NCI-H187 treated with DMSO at 0.1 percent for 48 hours (cell line): ENCODE results near the gene PRTG.
"Not testable (repeated sequence)": the region's sequence is repeated elsewhere in the genome, so short reads cannot be mapped to it uniquely, and the experiment has no call there.

Experiments
- DNase-seq: peaks from one replicate; lab custom pipeline; 2025; lab: John Stamatoyannopoulos, UW

The PRTG gene

DNA sequence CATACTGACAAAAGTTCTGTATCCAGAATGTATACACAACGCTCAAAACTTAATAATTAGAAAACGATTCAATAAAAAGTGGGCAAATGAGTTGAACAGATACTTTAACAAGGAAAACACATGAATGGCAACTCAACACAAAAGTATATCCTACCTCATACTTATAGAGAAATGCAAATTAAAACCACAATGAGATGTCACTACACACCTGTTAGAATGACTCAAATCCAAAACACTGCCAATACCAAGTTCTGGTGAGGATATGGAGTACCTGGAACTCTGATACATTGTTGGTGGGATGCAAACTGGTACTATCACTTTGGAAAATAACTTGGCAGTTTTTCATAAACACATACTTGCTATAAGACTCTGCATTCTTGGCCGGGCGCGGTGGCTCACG, 42.1 kb downstream of the PRTG start:
- DNase-seq, result no peak

- no peak for DNase-seq
These were observed 44.3 kb downstream of the PRTG start for GRCh38 chr15:55698653-55699052.

- no peak for DNase-seq
These were observed 46.7 kb downstream of the PRTG start for GRCh38 chr15:55696221-55696620.

DNA sequence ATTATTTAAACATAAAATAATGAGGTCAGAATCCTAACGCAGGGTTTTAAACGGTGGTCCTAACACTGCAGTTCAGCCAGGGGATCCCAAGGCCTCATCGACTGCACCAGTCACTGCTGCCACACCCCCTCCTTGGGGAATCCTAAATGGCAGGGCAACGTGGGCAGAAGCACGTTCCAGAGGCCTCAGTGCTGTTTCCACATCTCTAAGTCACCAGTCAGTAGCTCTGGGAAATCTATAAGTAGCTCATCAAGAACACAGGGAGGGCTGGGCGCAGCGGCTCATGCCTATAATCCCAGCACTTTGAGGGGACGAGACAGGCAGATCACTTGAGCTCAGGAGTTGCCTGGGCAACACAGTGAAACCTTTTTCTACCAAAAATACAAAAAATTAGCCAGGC, 47.5 kb downstream of the PRTG start:
- no peak for DNase-seq

- DNase-seq, result peak; percentile 6
These were observed 48.3 kb downstream of the PRTG start for GRCh38 chr15:55694652-55695150.

GRCh38 chr15:55693116-55693515, 49.8 kb downstream of the PRTG start:
- DNase-seq, result not testable (repeated sequence)

DNA sequence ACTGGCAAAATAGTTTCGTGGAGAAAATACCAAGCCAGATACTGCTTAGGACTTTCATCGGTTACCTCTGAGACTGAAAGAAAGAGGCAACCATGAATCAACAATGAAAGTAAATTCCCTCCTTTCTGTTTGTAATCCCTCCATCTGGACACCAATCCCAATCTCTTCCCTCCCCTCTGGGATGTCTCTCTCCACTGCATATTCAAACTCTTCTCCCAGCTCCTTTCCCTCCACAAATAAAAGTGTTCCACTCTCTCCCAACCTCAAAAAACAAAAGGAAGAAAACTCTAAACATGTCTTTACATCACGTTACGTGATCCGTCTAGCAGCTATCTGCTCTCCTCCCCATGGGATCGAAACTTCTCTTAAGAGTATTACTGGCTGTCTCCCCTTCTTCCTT, 55.2 kb downstream of the PRTG start:
- no peak for DNase-seq

DNA sequence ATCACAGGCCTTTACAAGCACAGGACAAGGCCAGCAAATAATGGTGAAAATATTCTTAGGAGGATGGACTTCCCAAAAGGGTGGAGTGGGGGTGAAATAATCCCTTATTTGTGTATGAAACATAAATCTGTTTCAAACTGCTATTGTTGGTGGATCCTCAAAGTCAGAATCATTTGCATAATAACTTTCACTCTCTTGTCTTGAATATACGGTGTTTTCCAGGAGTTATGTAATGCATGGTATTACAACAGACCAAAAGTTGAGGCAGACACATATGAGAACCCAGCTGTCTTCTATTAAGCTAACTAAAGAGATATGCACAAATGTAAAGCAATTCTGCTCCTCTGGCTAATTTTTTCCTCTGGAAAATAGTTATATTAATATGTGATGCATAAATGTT, 57.7 kb downstream of the PRTG start:
- no peak for DNase-seq

- no peak for DNase-seq
These were observed 59.6 kb downstream of the PRTG start for GRCh38 chr15:55683376-55683775.

DNA sequence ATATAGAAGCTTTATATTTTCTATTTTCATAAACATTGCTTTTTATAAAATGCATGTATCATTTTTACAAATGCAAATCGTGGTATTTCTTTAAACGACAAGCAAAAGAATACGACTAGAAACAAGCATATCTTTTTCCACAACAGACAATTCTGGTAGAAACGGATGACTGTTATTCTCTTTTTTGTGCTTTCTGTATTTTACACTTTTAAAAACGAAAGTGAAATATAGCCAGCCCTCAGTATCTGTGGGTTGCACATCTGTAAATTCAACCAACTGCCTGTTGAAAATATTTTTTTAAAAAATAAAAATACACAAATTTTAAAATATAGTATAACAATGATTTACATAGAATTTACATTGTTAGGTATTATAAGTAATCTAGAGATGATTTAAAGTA, 61.3 kb downstream of the PRTG start:
- DNase-seq, result no peak

- no peak for DNase-seq
These were observed 66.4 kb downstream of the PRTG start for GRCh38 chr15:55676507-55676906.

GRCh38 chr15:55673287-55673686, 69.7 kb downstream of the PRTG start:
- DNase-seq, result no peak

DNA sequence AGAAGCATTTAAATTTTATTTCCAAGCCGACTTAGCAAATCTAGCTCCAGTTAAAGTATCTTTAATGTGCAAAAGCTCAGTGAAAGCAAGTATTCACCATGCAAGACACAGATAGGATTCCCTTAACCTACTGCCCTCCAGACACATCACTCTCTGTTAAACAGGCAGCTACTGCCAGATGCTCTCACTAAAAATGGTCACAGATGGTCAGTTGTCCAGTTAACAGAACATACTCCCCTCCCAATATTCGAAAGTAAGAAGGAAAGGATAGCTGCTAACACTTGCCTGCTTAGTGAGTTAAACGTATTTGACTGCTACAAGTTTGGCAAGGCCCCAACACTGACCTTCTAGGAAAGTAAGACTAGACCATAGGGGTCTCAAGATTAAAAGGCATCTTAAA, 73.7 kb downstream of the PRTG start:
- no peak for DNase-seq

- no peak for DNase-seq
These were observed 77.2 kb downstream of the PRTG start for GRCh38 chr15:55665605-55666227.

DNA sequence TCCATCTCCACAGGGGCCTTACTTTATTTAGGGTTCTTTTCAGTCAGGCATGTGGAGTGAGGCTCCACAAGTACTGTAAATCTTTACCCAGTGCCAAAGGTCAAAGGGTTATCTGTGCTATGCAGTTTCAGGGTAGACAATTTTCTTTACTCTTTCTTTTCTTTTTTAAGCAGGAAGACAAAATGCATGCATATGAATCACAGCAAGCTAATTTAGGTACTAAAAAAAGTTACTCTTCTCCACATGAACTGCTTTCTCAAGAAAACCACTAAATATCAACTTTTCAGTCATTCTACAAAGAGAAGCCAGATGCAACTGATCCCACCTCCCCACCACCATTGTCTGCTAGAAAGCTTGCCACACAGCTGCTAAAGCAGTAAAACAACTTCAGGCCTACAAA, 81.5 kb downstream of the PRTG start:
- DNase-seq, result no peak

DNA sequence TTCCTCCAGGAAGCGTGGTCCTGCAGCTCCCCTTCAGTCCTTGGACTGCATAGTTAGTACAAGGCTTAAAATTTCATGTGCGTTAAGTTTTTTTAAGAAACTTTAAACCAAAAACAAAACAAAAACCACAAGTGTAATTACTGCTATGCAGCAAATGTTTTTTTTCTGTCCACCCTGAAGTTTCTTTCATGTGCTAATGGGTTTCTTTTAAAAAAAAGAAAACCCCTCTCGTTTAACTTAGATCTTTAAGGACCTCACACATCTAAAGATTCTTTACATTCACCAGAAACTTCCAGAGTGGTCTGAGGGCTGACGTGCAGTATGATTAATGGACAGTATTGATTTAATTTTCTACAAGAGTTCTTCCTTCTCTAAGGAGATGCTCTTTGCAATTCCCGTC, 82.8 kb downstream of the PRTG start:
- no peak for DNase-seq

GRCh38 chr15:55659481-55659880, 83.5 kb downstream of the PRTG start:
- no peak for DNase-seq

DNA sequence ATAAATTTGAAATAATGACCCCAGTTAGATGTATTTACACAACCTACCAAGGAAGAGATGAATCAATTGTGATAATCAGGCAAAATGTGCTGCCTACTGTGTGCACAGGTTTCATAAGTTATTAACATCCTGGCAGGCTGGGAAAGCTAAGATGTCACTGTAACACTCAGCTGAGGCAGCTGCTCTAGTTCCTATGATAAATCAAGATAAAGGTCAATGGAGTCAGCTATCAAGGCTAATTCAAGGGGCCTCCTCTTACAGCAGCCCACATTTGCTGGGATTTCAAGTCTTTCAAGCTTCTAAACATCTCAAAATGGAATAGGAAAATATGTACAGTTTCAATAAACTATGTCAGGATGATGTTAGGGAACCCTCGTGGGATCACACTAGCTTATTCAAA, 84.1 kb downstream of the PRTG start:
- no peak for DNase-seq

DNA sequence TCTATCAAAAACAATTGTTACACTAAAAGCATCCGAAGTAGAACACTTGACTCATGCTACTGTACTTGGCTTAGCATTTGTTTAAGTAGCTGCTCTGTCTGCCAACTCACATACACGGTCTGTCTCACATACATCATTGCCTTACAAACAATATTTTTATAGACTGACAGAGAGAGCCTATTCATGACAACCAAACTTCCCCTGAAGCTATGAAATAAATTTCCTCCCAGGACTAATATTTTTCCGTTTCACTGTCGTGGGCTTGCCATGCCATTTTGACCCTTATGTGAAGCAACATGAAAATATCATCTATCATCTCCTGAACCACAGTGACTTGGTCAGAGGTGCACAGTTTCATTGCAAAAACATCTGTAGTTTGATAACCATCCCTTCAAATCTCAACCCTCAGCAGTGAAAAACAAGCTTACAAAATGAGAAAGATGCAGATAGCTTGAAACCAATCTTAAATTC, 88.4 kb downstream of the PRTG start:
- no peak for DNase-seq

DNA sequence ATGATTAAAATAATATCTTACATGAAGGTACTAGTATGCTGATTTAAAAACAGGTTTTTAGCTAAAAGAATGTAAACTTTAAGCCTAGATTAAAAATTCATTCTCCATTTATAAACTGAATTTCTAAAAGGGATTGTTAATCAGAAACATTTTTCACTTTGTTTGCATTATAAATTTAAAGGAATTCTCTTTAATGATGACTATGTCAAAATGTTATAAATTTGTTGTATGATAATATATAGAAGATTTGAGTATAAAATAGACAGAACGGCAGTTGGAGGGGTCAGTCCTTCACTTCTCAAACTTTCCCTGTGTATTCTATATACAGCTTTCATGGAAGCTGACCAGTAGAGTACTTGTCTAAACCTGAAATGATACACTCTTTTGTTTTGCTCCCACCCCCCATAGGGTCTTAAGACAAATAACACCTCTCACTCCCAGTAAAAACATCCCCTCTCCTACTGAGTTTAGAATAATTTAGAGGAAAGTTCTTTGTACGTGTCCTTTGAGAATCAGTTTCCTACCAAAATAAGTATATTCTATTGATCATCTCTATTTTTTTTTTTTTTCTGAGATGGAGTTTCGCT, 90.0 kb downstream of the PRTG start:
- DNase-seq, result no peak

GRCh38 chr15:55652359-55652758, 90.6 kb downstream of the PRTG start:
- no peak for DNase-seq

DNA sequence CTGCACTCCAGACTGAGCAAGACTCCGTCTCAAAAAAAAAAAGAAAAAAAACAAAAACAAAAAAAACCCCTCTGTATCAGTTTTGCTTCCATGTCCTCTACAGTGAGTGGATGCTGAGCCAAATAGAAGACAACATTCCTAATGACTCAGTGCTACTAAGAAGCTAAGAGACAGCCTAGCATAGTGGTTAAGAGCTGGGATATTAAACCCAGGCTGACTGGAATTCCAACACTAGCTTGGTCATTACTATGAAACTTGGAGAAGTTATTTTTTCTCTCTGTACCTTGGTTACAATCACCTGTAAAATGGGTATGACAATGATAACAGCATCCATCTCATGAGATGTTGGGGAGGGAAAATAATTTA, 93.9 kb downstream of the PRTG start:
- DNase-seq, result no peak

DNA sequence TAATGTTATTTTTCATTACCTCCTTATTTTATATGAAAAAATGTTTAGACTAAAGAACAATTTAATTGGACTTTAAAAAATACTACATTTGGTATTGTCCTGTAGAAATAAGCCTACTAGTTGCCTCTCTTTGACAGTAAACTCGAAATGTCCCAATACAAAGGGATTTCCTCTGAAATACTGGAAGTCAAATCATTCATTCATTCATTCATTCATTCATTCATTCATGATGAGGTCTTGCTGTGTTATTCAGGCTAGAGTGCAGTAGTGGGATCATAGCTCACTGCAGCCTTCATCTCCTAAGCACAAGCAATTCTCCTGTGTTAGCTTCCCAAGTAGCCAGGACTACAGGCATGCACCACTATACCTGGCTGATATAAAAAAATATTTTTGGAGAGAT, 104.2 kb downstream of the PRTG start:
- DNase-seq, result no peak

DNA sequence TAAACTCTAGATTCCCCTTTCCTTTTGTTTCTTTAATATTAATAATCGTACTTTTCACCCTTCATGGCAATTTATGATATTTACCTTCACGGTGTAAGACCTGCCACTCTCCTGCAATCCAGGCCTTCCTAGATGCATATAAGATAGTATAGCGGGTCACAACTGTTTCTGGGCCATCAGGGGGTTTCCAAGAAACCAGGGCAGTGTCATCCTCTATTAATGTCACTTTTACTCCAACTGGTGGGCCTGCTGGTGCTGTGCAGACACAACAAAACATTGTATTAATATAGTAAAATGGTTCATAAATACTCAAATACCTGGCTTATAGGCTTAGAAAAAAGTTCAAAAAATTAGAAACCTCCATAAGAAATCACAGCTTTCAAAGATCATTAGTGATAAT, 105.9 kb downstream of the PRTG start:
- no peak for DNase-seq
